ENCODE data around the gene AGPAT3. TPM values are rescaled to one million over a fixed set of nuclear protein-coding genes. Genes with fewer than 3 reads are reported as not detected.

AGPAT3 gene
- total and polyA plus RNA-seq, 10 of the 15 experiments (the other 5 are each of a cell fraction or from before 2014, with no cell fraction given): 1.2 to 110 (median 30.8) TPM

- SMC1A ChIA-PET (ENCODE audit: uncharacterized antibody, unreplicated experiment): interaction anchor here (0.6 to 1.8 kb wide), 6 partner anchors 113 to 1064 kb away, joined by 3 to 4 read pairs (median 4); no protein-coding TSS in a partner anchor
- TF ChIP-seq BHLHE40 (IDR thresholded peaks at IDR 0.05; ENCODE audit: borderline replicate concordance in 1 of 2, low read depth in 2 of 2, low read length in 1 of 2) (no peak), RCOR1 (conservative IDR thresholded peaks at IDR 0.05; ENCODE audit: low read depth, low read length) (no peak), ZNF384 (IDR thresholded peaks at IDR 0.05; ENCODE audit: borderline replicate concordance, low read depth, low read length) (no peak), FOS (IDR thresholded peaks at IDR 0.05; ENCODE audit: borderline replicate concordance, extremely low read depth, insufficient read length) (no peak), TBL1XR1 (IDR thresholded peaks at IDR 0.05; ENCODE audit: low read depth, low read length) (no peak), ZBTB40 (IDR thresholded peaks at IDR 0.05; ENCODE audit: borderline replicate concordance) (no peak), ZBTB4 (CRISPR knock-in tag; IDR thresholded peaks at IDR 0.05) (no peak), BCL11A (IDR thresholded peaks at IDR 0.05; ENCODE audit: low read depth, low read length) (no peak), MEF2A (IDR thresholded peaks at IDR 0.05; ENCODE audit: insufficient read depth, low read depth, low read length) (no peak), PRDM15 (CRISPR knock-in tag; IDR thresholded peaks at IDR 0.05) (no peak)
Observed at GRCh38 chr21:43817157-43818086, 47.6 kb upstream of the AGPAT3 start.

More at GRCh38 chr21:43817157-43818086, 47.6 kb upstream of the AGPAT3 start:
- no peak for DNase-seq (ENCODE audit: low read depth, low spot score)
- no peaks in the 10 kb centered on the region; the same call in 2 of the 3 replicates for H3K9me3 ChIP-seq (replicated peaks; ENCODE audit: control insufficient read depth, insufficient read depth, low read length)
- FAIRE-seq: no peak
- no peaks in the 10 kb centered on the region for H3K27me3 ChIP-seq (replicated peaks in 1 of 2; ENCODE audit: control insufficient read depth in 2 of 2, insufficient read depth in 2 of 2, low read length in 1 of 2)
- in situ Hi-C loops (cut with MboI) (no loop called here), intact Hi-C loops (cut with micrococcal nuclease; ENCODE audit: unreplicated experiment) (no loop called here)
- H4K20me1 ChIP-seq (ENCODE audit: control insufficient read depth, insufficient read depth): no peaks in the 10 kb centered on the region
- no peaks in the 10 kb centered on the region for H3K36me3 ChIP-seq (ENCODE audit: control insufficient read depth in 2 of 2, insufficient read depth in 2 of 2, low read length in 1 of 2)
- RAD21 ChIA-PET (ENCODE audit: unreplicated experiment): interaction anchor here (0.5 to 2.5 kb wide), 7 partner anchors 11 to 545 kb away, joined by 3 to 15 read pairs (median 4); no protein-coding TSS in a partner anchor
- CTCF ChIA-PET: interaction anchor here (0.6 to 3.4 kb wide), 8 partner anchors 20 to 175 kb away, joined by 3 to 16 read pairs (median 4); no protein-coding TSS in a partner anchor
- no peak overlapping the region for H2AFZ ChIP-seq (ENCODE audit: control insufficient read depth, low read depth, low read length)
- peaks cover 6% of the 10 kb centered on the region for H3K4me1 ChIP-seq (ENCODE audit: control insufficient read depth, insufficient read depth, low read length)
- no peak overlapping the region for H3K4me3 ChIP-seq
- H3K79me2 ChIP-seq (ENCODE audit: control insufficient read depth, insufficient read depth, low read length): no peaks in the 10 kb centered on the region
- H3K9ac ChIP-seq (ENCODE audit: control insufficient read depth, insufficient read depth, low read length): no peak overlapping the region
- POLR2A ChIA-PET: interaction anchor here (0.6 to 1.9 kb wide), 6 partner anchors 8 to 119 kb away, joined by 3 to 8 read pairs (median 4); no protein-coding TSS in a partner anchor
- ATAC-seq: peak; percentile 30
- 60% methylated on average over 29 of the region's 29 CpGs for WGBS (ENCODE audit: insufficient coverage, insufficient replicate concordance, low lambda C conversion rate, missing lambda C conversion rate)
- H3K4me2 ChIP-seq (ENCODE audit: control insufficient read depth, insufficient read depth): no peak overlapping the region
- no TSS peak for BruUV-seq (replicated peaks)
- H3K27ac ChIP-seq (ENCODE audit: control insufficient read depth, insufficient read depth): no peak overlapping the region
